Heart right ventricle (tissue), 16 donors: ENCODE results near the gene PSMD14. TPM values are rescaled to one million over a fixed set of nuclear protein-coding genes. Genes with fewer than 3 reads are reported as not detected.

Source experiments
- ATAC-seq, 8 donors: fragments of 200-7000 bp; cut with Tn5 transposase; one replicate each; pipeline ENCODE4 v1.9.1; 2020; ENCODE audit warnings: mild to moderate bottlenecking in 8 of 8, moderate library complexity in 8 of 8, moderate number of reproducible peaks in 1 of 8
- DNase-seq, 2 donors: peaks; one replicate each; pipeline ENCODE4 v3.0.0-alpha.2; 2020
- H3K27ac ChIP-seq, 10 donors: fragments of 200-600 bp; sonication (generic) in 2 of 10; one replicate each; pipeline versions ENCODE4 v1.5.0 to v1.8.0; 2020 to 2022; ENCODE audit warnings: mild to moderate bottlenecking in 3 of 10
- H3K27me3 ChIP-seq, 7 donors: fragments of 200-600 bp; one replicate each; pipeline ENCODE4 v1.8.0; 2021 to 2022; ENCODE audit warnings: mild to moderate bottlenecking in 2 of 7
- H3K36me3 ChIP-seq, 9 donors: fragments of 200-600 bp; sonication (generic) in 1 of 9; one replicate each; pipeline versions ENCODE4 v1.5.0 to v1.8.0; 2020 to 2022; ENCODE audit warnings: mild to moderate bottlenecking in 2 of 9
- H3K4me1 ChIP-seq, 9 donors: fragments of 200-600 bp; sonication (generic) in 1 of 9; one replicate each; pipeline versions ENCODE4 v1.5.0 to v1.8.0; 2020 to 2022; ENCODE audit warnings: mild to moderate bottlenecking in 4 of 9
- H3K4me3 ChIP-seq, 10 donors: fragments of 200-600 bp; sonication (generic) in 2 of 10; one replicate each; pipeline versions ENCODE4 v1.5.0 to v1.8.0; 2020 to 2022; ENCODE audit warnings: mild to moderate bottlenecking in 7 of 10, moderate library complexity in 2 of 10
- H3K9me3 ChIP-seq, 11 donors: fragments of 200-600 bp in 10 of 11; sonication (generic) in 2 of 11; one replicate each; pipeline versions ENCODE4 v1.5.0 to v1.8.0; 2013 to 2022; ENCODE audit warnings: mild to moderate bottlenecking in 2 of 11, control low read depth in 1 of 11, moderate library complexity in 1 of 11
- CTCF ChIP-seq, 9 donors: fragments of 200-600 bp; sonication (generic) in 2 of 9; IDR thresholded peaks; one replicate each; pipeline versions ENCODE4 v1.5.0 to v1.8.0; 2021 to 2022; ENCODE audit warnings: antibody characterized with exemption in 9 of 9, mild to moderate bottlenecking in 5 of 9, moderate library complexity in 1 of 9
- WGBS, 2 donors: extraction: QIAGEN DNeasy Blood & Tissue Kit; methylation state at CpG; one replicate each; pipeline ENCODE4 v1.1.7; 2013; ENCODE audit warnings: inconsistent platforms in 1 of 2; 5-methylcytosine and 5-hydroxymethylcytosine counted together
- intact Hi-C, 10 donors: fragments of 100-400 bp; cut with DNase I; formaldehyde crosslinking; loops; one replicate each; pipeline versions ENCODE4 v1.11.1 to v1.14.2; 2022
- polyA plus RNA-seq, 2 donors: library from polyadenylated mRNA; stranded (reverse); fragments of 200-250 nt; gene quantifications; one replicate each; pipeline ENCODE4 v1.2.3, GENCODE V29; 2013
- total RNA-seq, 10 donors: library from RNA; stranded (reverse); fragmentation: NEBNext Ultra II Directional in 3 of 10; extraction: Animal tissue kit (Norgen Biotek cat#: 25700) in 3 of 10; gene quantifications; one replicate each; pipeline versions ENCODE4 v1.2.1 to v1.2.4, GENCODE V29; 2021 to 2023
- donor health status: Arrhythmogenic right ventricular cardiomyopathy.
- donor health status: ischemic (EF 13 %, LVEDD 7.1; RV severe dilation, severe dysfunction).
- donor health status: healthy with polysubstance abuse.
- donor health status: DM: no; HTN: yes; CAD: no.
- donor health status: DM: no; HTN: no; CAD: no.
- donor health status: ischemic (EF 25% LVEDD 6.9; RV normal size, moderate dysfunction).
- donor health status: ischemic (EF 25% LVEDD 5.7; RV mildly dilated, moderate dysfunction).
- donor health status: healthy.
- donor health status: DM: yes; HTN: yes; CAD: no.
- donor health status: Ischemic cardiomyopathy.
- donor health status: ischemic (EF 35%, LVEDD 5.7; RV mildly dilated, moderate dysfunction).
- donor health status: nonischemic (EF 11% LVEDD 7.7; RV severe dilation, severe dysfunction).
- donor health status: DM: yes; HTN: yes; CAD: no.
- donor health status: PGD.
- donor health status: ischemic (EF 29% LVEDD 5.4; RV normal size, mild dysfunction).
- donor health status: nonischemic (EF 23%, LVEDD 6.1; RV moderate dilation, normal function).

PSMD14 gene
- total and polyA plus RNA-seq, 12 donors = 21.6 to 66.9 (median 44.4) TPM

DNA sequence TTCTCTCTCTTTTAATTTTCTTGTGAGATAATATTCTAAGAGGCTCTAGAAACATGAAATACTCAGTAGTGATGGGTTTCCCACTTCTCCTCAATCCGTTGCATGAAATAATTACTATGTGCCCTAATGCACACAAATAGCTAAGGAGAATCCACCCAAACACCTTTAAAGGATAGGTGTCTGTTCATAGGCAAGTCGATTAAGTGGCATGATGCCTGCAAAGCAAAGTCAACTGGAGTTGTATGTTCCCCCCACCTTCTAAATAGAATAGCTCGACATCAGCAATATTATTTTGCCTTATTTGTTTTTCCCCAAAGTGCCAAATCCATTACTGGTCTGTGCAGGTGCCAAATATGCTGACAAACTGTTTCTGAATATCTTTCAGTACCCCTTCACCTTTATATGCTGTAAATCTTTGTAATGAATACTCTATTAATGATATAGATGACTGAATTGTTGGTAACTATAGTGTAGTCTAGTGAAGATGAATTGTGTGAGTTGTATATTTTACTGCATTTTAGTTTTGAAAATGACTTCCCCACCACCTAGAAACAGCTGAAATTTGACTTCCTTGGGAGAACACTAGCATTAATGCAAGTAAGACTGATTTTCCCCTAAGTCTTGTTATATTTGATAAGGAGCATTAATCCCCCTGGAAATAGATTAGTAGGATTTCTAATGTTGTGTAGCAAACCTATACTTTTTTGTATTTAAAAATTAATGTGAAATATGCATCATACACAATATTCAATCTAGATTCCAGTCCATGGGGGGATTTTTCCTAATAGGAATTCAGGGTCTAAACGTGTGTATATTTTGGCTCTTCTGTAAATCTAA, 116.9 kb downstream of the PSMD14 start:
- Histone ChIP-seq H3K36me3 (no peaks in the 10 kb centered on the region), H3K9me3 (no peaks in the 10 kb centered on the region), H3K4me3 (no peak overlapping the region), H3K27ac (no peak overlapping the region), H3K27me3 (peaks cover 32 to 100% (median 100%) of the 10 kb centered on the region in 7 donors), H3K4me1 (peaks cover 0 to 28% (median 15%) of the 10 kb centered on the region in 9 donors)
- DNase-seq (no peak), ATAC-seq (no peak)
- TF ChIP-seq CTCF (IDR thresholded peaks at IDR 0.05) = no peak
- intact Hi-C loops = loop anchor here in 1 of 10 donors (10.0 kb wide), 1 partner anchor 700 kb away; no protein-coding TSS in a partner anchor
- 19 to 22% methylated on average over 4 of the region's 4 CpGs for WGBS, 2 donors

DNA sequence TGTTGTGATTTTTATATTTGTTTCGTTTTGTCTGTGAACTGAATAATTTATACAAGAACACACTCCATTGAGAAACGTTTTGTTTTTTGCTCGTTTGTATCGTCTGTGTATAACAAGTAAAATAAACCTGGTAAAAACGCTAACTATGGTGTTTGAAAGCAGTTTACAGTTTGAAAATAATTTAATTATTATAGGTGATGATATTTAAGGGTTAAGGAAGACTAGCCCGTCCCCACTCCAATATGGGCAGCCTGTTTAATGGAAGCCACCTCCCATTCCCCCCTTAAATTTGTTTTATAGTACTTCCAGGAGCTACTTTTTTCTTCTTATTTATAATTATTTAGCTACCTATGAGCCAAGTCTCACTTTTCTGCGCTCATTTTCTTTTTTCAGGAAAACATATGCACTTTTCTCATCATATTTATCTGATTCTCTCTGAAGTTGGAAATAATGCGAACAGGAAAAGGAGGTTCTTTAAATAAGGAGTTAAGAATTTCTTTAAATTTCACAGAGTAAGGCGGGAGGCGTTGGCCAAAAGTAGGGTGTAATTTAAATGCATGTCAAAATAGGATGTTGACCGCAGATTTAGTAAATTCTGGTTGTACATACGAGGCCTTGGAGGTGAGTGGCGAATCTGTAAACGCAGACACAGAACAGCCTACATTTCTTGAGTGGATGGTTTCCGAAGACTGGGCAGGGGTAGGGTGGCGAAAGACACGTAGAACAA, 117.7 kb downstream of the PSMD14 start:
- no peak for TF ChIP-seq CTCF (IDR thresholded peaks at IDR 0.05)
- Histone ChIP-seq H3K36me3 (no peaks in the 10 kb centered on the region), H3K27me3 (peaks cover 27 to 100% (median 100%) of the 10 kb centered on the region in 7 donors), H3K4me1 (peaks cover 0 to 28% (median 15%) of the 10 kb centered on the region in 9 donors), H3K9me3 (no peaks in the 10 kb centered on the region), H3K27ac (no peak overlapping the region), H3K4me3 (no peak overlapping the region)
- intact Hi-C loops = loop anchor here in 1 of 10 donors (10.0 kb wide), 1 partner anchor 699 kb away; no protein-coding TSS in a partner anchor
- DNase-seq (no peak), ATAC-seq (no peak)
- WGBS, 2 donors = 13 to 22% methylated on average over 17 of the region's 17 CpGs

DNA sequence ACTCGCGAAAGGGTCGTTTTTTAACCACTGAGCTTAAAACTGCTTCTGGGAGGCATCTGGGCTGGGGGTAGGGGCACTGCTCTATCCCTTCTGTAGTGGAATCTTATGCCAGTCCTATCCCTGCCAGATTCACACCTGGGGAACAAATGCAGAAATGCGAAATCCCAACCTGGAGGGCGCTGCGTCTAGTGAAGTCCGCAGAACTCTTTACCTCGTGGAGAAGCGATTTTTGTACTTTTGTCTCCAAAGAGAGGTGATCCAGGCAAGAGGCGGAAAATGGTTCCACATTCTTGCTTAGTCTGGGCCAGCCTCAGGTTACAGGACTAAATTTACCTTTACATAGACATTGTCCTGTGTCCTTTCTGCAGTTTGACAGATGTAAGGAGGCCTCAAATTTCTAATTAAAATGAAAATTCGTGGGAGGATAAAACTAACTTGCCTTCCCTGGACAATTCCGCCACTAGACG, 118.3 kb downstream of the PSMD14 start:
- Histone ChIP-seq H3K27ac (no peak overlapping the region), H3K9me3 (no peaks in the 10 kb centered on the region), H3K4me3 (peak overlapping the region in 4 of 10 donors; percentile 11 to 25 (median 20)), H3K36me3 (no peaks in the 10 kb centered on the region), H3K4me1 (peaks cover 0 to 28% (median 15%) of the 10 kb centered on the region in 9 donors), H3K27me3 (peaks cover 26 to 100% (median 100%) of the 10 kb centered on the region in 7 donors)
- DNase-seq = no peak
- WGBS, 2 donors = 9 to 15% methylated on average over 13 of the region's 13 CpGs
- peak in 7 of 9 donors; percentile 15 to 46 (median 24) for TF ChIP-seq CTCF (IDR thresholded peaks at IDR 0.05)
- ATAC-seq = no peak
- intact Hi-C loops = loop anchor here in 1 of 10 donors (10.0 kb wide), 1 partner anchor 698 kb away; no protein-coding TSS in a partner anchor
